Skeletal muscle tissue (tissue), 4 donors: Measurements from ENCODE around the gene EIF1AD. TPM values are rescaled to one million over a fixed set of nuclear protein-coding genes. Genes with fewer than 3 reads are reported as not detected.

ENCODE experiments used
- H3K27ac ChIP-seq: one replicate; pipeline ENCODE4 v1.7.0; 2013; ENCODE audit warnings: mild to moderate bottlenecking, low read depth, low read length, inconsistent platforms
- H3K27me3 ChIP-seq, 3 donors: one replicate each; pipeline ENCODE4 v1.7.0; 2013; ENCODE audit warnings: low read length in 3 of 3; ENCODE audit not compliant: control insufficient read depth in 3 of 3, insufficient read depth in 3 of 3
- H3K36me3 ChIP-seq, 3 donors: one replicate each; pipeline ENCODE4 v1.7.0; 2013; ENCODE audit warnings: low read length in 3 of 3; ENCODE audit not compliant: control insufficient read depth in 3 of 3, insufficient read depth in 3 of 3
- H3K4me1 ChIP-seq, 3 donors: one replicate each; pipeline ENCODE4 v1.7.0; 2013; ENCODE audit warnings: low read length in 3 of 3, mild to moderate bottlenecking in 3 of 3; ENCODE audit not compliant: control insufficient read depth in 3 of 3, insufficient read depth in 3 of 3
- H3K4me3 ChIP-seq, 3 donors: one replicate each; pipeline ENCODE4 v1.7.0; 2013; ENCODE audit warnings: low read length in 3 of 3
- H3K9ac ChIP-seq, 3 donors: one replicate each; pipeline ENCODE4 v1.7.0; 2013; ENCODE audit warnings: low read length in 3 of 3, mild to moderate bottlenecking in 3 of 3, moderate library complexity in 2 of 3, low read depth in 1 of 3
- H3K9me3 ChIP-seq, 3 donors: one replicate each; pipeline ENCODE4 v1.7.0; 2013; ENCODE audit warnings: low read length in 3 of 3; ENCODE audit not compliant: control insufficient read depth in 3 of 3
- total RNA-seq: library from RNA; depleted of rRNA; stranded (reverse); fragments of >200 nt; gene quantifications from one replicate; pipeline ENCODE4 v1.2.3, GENCODE V29; 2014
- donor health status: Osteomylitis.

Gene EIF1AD
- total RNA-seq, 1 donor from 2014 or later, result 20.9 TPM

DNA sequence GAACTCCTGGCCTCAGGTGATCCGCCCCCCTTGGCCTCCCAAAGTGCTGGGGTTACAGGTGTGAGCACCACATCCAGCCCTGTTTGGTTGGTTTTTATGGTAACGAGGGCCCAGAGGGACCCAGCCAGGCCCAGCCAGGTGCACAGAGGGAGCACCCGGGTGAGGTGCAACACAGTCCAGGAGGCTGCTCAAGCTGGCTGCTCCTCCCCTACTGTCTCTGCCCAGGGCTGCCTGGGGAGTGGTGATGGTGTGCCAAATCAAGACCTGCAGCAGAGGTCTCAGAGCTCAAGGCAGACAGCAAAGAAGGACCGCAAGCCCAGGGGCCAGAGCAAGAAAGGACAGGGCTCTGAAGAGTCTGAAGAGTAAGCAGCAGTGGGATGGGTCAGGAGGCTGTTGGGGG is 55.3 kb downstream of the EIF1AD start:
- Histone ChIP-seq H3K4me3 (no peak overlapping the region), H3K27me3 (peaks cover 0 to 11% (median 10%) of the 10 kb centered on the region in 3 donors), H3K9me3 (no peaks in the 10 kb centered on the region), H3K9ac (no peak overlapping the region), H3K27ac (no peak overlapping the region), H3K4me1 (no peaks in the 10 kb centered on the region), H3K36me3 (no peaks in the 10 kb centered on the region)

Other genes starting within 250 kb of the EIF1AD start
- 2.1 TPM for gene AP5B1, start 221.2 kb downstream of the EIF1AD start, total RNA-seq
- gene OVOL1, start 215.1 kb downstream of the EIF1AD start, total RNA-seq, result not detected
- under 0.01 TPM for gene SNX32, start 168.2 kb downstream of the EIF1AD start, total RNA-seq
- gene CFL1, start 144.0 kb downstream of the EIF1AD start, total RNA-seq, result 275 TPM
- gene MUS81, start 141.7 kb downstream of the EIF1AD start, total RNA-seq, result 34.4 TPM
- 35.0 TPM for gene EFEMP2, start 129.4 kb downstream of the EIF1AD start, total RNA-seq
- 1.0 TPM for gene CTSW, start 122.3 kb downstream of the EIF1AD start, total RNA-seq
- 110 TPM for gene FIBP, start 113.7 kb downstream of the EIF1AD start, total RNA-seq
- 12.0 TPM for gene CCDC85B, start 111.5 kb downstream of the EIF1AD start, total RNA-seq
- not detected for gene FOSL1, start 101.8 kb downstream of the EIF1AD start, total RNA-seq
- gene C11orf68, start 83.1 kb downstream of the EIF1AD start, total RNA-seq, result 12.5 TPM
- gene DRAP1, start 82.7 kb downstream of the EIF1AD start, total RNA-seq, result 71.0 TPM
- gene TSGA10IP, start 56.7 kb downstream of the EIF1AD start, total RNA-seq, result not detected
- 45.9 TPM for gene SART1, start 40.4 kb downstream of the EIF1AD start, total RNA-seq
- gene BANF1, start 346 bp upstream of the EIF1AD start, total RNA-seq, result 26.6 TPM
- not detected for gene CST6, start 9.9 kb upstream of the EIF1AD start, total RNA-seq
- not detected for gene CATSPER1, start 24.3 kb upstream of the EIF1AD start, total RNA-seq
- under 0.01 TPM for gene GAL3ST3, start 47.0 kb upstream of the EIF1AD start, total RNA-seq
- 62.1 TPM for gene SF3B2, start 50.2 kb upstream of the EIF1AD start, total RNA-seq
- gene PACS1, start 68.1 kb upstream of the EIF1AD start, total RNA-seq, result 13.6 TPM